Mesodermal cell (in vitro differentiated cells): ENCODE results near the gene IRF2BP1.
A peak's percentile ranks its signal among the peaks of the same experiment; 100 is the strongest.

Source experiments
- H3K27ac ChIP-seq: 2 replicates; pipeline ENCODE4 v1.7.0; 2013; ENCODE audit warnings: mild to moderate bottlenecking, low read depth, low read length, moderate library complexity; ENCODE audit not compliant: severe bottlenecking
- H3K36me3 ChIP-seq: 2 replicates; pipeline ENCODE4 v1.7.1; 2013; ENCODE audit warnings: mild to moderate bottlenecking, low read length, moderate library complexity; ENCODE audit not compliant: control insufficient read depth, insufficient read depth
- H3K4me1 ChIP-seq: one replicate; pipeline ENCODE4 v1.7.1; 2013; ENCODE audit warnings: mild to moderate bottlenecking, low read length; ENCODE audit not compliant: insufficient read depth, control insufficient read depth, poor library complexity, severe bottlenecking
- H3K4me3 ChIP-seq: 2 replicates; pipeline ENCODE4 v1.7.0; 2013; ENCODE audit warnings: low read length, control low read depth, mild to moderate bottlenecking; ENCODE audit not compliant: insufficient read depth, poor library complexity, severe bottlenecking; ENCODE audit errors: extremely low read depth
- H3K9me3 ChIP-seq: 2 replicates; pipeline ENCODE4 v1.7.1; 2013; ENCODE audit warnings: mild to moderate bottlenecking, low read length, moderate library complexity; ENCODE audit not compliant: control insufficient read depth
- WGBS, 2 experiments: methylation state at CpG; one replicate each; pipeline ENCODE4 v1.1.5; 2013; ENCODE audit warnings: missing lambda C conversion rate in 2 of 2; ENCODE audit not compliant: insufficient coverage in 2 of 2; 5-methylcytosine and 5-hydroxymethylcytosine counted together

IRF2BP1 gene

GRCh38 chr19:45919678-45920077, 33.7 kb upstream of the IRF2BP1 start:
- 84 to 90% methylated on average over 4 of the region's 7 CpGs for WGBS, 2 experiments
- Histone ChIP-seq H3K9me3 (no peaks in the 10 kb centered on the region), H3K4me1 (no peaks in the 10 kb centered on the region), H3K27ac (no peak overlapping the region), H3K4me3 (no peak overlapping the region), H3K36me3 (no peaks in the 10 kb centered on the region)

DNA sequence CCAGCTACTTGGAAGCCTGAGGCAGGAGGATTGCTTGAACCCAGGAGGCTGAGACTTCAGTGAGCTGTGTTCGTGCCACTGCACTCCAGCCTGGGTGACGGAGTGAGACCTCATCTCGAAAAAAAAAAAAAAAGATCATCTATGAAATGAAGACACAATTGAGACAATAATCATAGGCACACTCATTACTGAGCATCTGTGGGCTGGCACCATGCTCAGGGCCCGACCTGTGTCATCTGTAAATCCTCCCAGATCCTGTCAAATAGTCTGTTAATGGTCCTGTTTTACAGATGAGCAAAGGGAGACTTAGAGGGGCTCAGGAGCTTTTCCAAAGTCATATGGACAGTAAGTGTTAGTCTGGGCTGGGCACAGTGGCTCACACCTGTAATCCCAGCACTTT, 32.8 kb upstream of the IRF2BP1 start:
- H3K9me3 ChIP-seq, result no peaks in the 10 kb centered on the region
- H3K27ac ChIP-seq, result no peak overlapping the region
- H3K4me1 ChIP-seq, result no peaks in the 10 kb centered on the region
- H3K36me3 ChIP-seq, result no peaks in the 10 kb centered on the region
- H3K4me3 ChIP-seq, result no peak overlapping the region
- 90 to 96% methylated on average over 3 to 4 of the region's 4 CpGs for WGBS, 2 experiments

GRCh38 chr19:45917421-45918091, 31.6 kb upstream of the IRF2BP1 start:
- H3K9me3 ChIP-seq, result no peaks in the 10 kb centered on the region
- H3K27ac ChIP-seq, result no peak overlapping the region
- H3K36me3 ChIP-seq, result no peaks in the 10 kb centered on the region
- H3K4me3 ChIP-seq, result no peak overlapping the region
- H3K4me1 ChIP-seq, result no peaks in the 10 kb centered on the region
- no CpG with 5 or more reads among the region's 4 CpGs for WGBS, 2 experiments

DNA sequence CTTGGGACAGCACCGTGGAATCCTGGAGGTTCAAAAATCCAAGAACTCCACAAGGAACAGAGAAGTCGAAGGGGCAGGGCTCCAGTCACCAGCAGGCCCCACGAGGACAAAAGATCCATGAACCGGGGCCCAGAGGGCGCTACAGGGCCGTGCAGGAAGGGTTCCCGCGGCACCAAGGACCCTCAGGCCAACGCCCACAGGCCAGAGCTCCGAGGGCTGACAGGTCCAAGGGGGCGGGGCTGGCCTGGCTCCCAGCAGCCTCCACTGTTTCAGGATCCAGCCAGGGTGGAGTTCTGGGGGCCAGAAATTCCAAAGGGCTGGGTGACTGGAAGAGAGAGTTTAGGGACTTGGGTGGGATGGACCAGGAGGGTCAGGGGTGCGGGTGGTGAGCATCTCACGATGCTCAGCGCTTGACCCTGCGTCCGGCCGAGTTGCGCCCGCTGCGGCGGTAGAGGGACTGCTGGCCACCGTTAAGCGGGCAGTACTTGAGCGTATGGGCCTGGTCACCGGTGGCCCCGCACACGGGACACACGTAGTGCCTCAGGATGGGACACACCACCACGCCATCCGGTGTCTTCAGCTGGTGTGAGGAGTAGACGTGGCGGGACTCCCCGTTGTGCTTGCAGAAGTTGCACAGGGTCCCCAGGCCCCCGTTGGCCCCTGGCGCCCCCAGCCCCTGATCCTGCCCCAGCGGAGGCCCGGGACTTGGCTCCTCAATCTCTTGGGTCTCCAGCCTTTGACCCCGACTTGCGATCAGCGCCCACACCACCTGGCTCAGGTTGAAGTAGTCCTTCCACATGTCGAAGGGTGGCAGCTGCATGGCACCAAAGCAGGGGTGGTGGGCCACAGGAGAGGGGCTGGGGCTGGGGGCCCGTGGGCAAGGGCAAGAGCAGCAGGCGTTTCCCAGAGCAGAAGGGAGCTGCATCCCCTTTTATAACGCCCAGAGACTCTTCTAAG, 28.2 kb upstream of the IRF2BP1 start, which contains the start of gene NANOS2:
NANOS2 (minus strand) TSS at position 905 of the 957 bp plus-strand sequence; CDS start at position 820, 85 bp downstream.
- WGBS, 2 experiments, result 68 to 74% methylated on average over 40 to 42 of the region's 44 CpGs
- no peaks in the 10 kb centered on the region for H3K9me3 ChIP-seq
- H3K4me3 ChIP-seq, result no peak within 1 kb of the TSS
- H3K27ac ChIP-seq, result no peak within 1 kb of the TSS
- no peaks in the 10 kb centered on the region for H3K36me3 ChIP-seq
- H3K4me1 ChIP-seq, result no peaks in the 10 kb centered on the region

DNA sequence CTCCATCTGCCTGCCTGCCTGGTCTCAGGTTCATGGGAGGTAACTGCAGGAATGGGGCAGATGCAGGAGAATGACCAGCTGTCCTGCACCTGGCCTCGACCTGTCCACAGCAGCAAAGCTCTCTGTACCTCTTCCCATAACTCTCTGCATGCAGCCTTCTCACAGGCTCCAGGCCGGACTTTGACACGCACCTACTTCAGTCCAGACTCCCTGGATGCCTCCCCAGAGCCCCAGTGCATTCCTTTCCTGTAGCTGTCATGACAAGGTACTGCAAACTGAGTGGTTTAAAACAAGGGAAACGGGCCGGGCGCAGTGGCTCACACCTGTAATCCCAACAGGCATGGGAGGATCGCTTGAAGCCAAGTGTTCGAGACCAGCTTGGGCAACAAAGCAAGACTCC, 25.4 kb upstream of the IRF2BP1 start:
- H3K4me1 ChIP-seq, result no peaks in the 10 kb centered on the region
- H3K36me3 ChIP-seq, result no peaks in the 10 kb centered on the region
- no peaks in the 10 kb centered on the region for H3K9me3 ChIP-seq
- no peak overlapping the region for H3K4me3 ChIP-seq
- H3K27ac ChIP-seq, result no peak overlapping the region
- 90 to 94% methylated on average over 6 to 8 of the region's 8 CpGs for WGBS, 2 experiments

DNA sequence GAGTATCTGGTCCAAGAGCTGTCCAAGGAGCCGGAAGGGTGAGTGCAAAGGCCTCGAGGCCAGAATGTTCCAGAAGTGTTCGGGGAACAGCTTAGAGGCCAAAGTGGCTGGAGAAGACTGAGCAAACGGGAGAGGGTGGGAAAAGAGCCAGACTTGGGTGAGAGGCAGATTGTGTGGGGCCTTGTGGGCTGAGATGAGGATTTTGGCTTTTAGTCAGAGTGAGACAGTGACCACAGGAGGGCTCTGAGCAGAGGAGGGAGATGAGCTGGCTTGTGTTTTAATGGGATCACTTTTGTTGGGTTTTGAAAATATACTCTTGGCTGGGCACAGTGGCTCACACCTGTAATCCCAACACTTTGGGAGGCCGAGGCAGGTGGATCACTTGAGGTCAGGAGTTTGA, 23.0 kb upstream of the IRF2BP1 start:
- no peak overlapping the region for H3K4me3 ChIP-seq
- no peaks in the 10 kb centered on the region for H3K36me3 ChIP-seq
- 83 to 84% methylated on average over 4 of the region's 5 CpGs for WGBS, 2 experiments
- H3K9me3 ChIP-seq, result no peaks in the 10 kb centered on the region
- no peak overlapping the region for H3K27ac ChIP-seq
- H3K4me1 ChIP-seq, result no peaks in the 10 kb centered on the region

GRCh38 chr19:45906221-45906620, 20.3 kb upstream of the IRF2BP1 start:
- Histone ChIP-seq H3K4me3 (no peak overlapping the region), H3K9me3 (no peaks in the 10 kb centered on the region), H3K36me3 (no peaks in the 10 kb centered on the region), H3K27ac (no peak overlapping the region), H3K4me1 (peaks cover 3% of the 10 kb centered on the region)
- 87 to 91% methylated on average over 2 to 3 of the region's 3 CpGs for WGBS, 2 experiments

DNA sequence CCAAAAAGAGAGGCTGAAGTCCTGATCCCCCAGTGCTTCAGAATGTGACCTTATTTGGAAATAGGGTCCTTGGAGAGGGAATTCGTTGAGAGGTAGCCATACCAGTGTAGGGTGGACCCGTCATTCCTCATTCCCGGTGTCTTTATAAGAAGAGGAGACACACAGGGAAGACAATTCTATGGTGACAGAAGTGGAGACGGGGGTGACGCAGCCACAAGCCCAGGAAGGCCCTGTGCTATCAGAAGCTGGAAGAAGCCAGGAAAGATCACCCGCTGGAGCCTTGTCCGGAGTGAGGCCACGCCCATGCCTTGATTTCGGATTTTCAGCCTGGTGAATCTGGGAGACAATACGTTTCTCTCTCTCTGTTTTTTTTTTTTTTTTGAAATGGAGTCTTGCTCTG, 19.1 kb upstream of the IRF2BP1 start:
- Histone ChIP-seq H3K9me3 (no peaks in the 10 kb centered on the region), H3K36me3 (peaks cover 8% of the 10 kb centered on the region), H3K4me1 (peaks cover 6% of the 10 kb centered on the region), H3K4me3 (no peak overlapping the region), H3K27ac (no peak overlapping the region)
- 77 to 90% methylated on average over 5 to 8 of the region's 10 CpGs for WGBS, 2 experiments

DNA sequence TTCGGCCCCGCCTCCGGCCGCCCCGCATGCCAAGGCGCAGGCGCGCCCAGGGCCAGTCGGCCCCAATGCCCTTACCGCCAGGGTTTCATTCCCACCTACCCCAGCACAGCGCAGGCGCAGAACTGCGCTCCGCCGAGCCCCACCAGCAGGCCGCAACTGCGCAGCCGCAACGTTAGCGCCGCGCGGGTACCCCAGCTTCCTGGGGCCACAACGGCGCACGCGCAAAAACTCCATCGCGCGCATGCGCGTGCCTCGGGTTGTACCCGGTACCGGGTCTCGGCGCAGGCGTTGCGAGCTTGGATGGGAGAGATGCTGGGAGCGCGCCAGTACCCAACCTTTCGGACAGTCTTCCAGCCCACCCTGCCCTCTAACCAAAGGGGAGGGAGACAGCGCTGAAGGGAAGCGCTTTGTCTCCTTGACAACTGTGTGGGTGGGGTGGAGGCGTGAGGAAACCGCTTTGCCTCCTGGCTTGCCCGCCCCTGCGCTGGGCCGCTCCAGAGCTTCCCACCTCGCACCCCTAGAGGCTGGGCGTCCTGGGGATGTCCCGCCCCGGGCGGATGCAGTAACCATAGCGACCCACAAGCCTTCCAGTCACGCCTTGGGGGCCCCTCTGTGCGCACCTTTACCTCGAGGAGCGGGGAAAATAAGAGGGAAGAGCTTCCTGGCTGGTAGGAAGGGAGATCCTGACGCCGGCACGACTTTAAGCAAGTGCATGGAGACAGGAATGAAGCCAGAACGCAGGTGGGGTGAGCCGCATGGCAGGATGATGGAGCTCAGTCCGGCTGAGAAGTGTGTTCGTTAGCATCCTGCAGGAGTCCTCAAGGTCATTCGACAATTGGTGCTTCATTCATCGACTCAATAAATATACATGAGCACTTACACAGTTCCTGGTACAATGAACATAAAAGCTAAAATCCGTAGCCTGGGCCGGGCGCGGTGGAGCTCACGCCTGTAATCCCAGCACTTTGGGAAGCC, 17.0 kb upstream of the IRF2BP1 start:
- WGBS, 2 experiments, result 4 to 8% methylated on average over 55 to 62 of the region's 73 CpGs
- peak overlapping the region; percentile 69 for H3K27ac ChIP-seq
- H3K4me1 ChIP-seq, result peaks cover 6% of the 10 kb centered on the region
- H3K9me3 ChIP-seq, result no peaks in the 10 kb centered on the region
- H3K36me3 ChIP-seq, result peaks cover 25% of the 10 kb centered on the region
- peak overlapping the region; percentile 77 for H3K4me3 ChIP-seq
